Measurements from ENCODE around the gene PADI2.

The PADI2 gene

GRCh38 chr1:17056551-17056950 lies 62.7 kb downstream of the PADI2 start:
- no peaks in the 10 kb centered on the region for H3K36me3 ChIP-seq (ENCODE audit: insufficient read depth, low read length)
- no peaks in the 10 kb centered on the region for H3K9me3 ChIP-seq (ENCODE audit: control insufficient read depth, insufficient read depth, low read length)
- H3K9ac ChIP-seq (ENCODE audit: low read depth, low read length) = no peak overlapping the region
- peaks cover 15% of the 10 kb centered on the region for H3K4me1 ChIP-seq (ENCODE audit: insufficient read depth, low read length)

- Histone ChIP-seq H3K9me3 (ENCODE audit: control insufficient read depth, insufficient read depth, low read length) (no peaks in the 10 kb centered on the region), H3K4me1 (ENCODE audit: insufficient read depth, low read length) (peaks cover 15% of the 10 kb centered on the region), H3K36me3 (ENCODE audit: insufficient read depth, low read length) (no peaks in the 10 kb centered on the region; the same call in 1 of the 2 replicates), H3K9ac (ENCODE audit: low read depth, low read length) (no peak overlapping the region)
These were observed 63.5 kb downstream of the PADI2 start for GRCh38 chr1:17055801-17056200.

GRCh38 chr1:17053685-17054410 lies 65.4 kb downstream of the PADI2 start, which contains the start of gene SDHB:
SDHB (minus strand) TSS chr1:17054032; CDS start chr1:17054019, 13 bp downstream.
- peaks cover 5% of the 10 kb centered on the region; the same call in 1 of the 2 replicates for H3K4me1 ChIP-seq (ENCODE audit: insufficient read depth, low read length)
- no peaks in the 10 kb centered on the region; the same call in 1 of the 2 replicates for H3K36me3 ChIP-seq (ENCODE audit: insufficient read depth, low read length)
- no peaks in the 10 kb centered on the region for H3K9me3 ChIP-seq (ENCODE audit: control insufficient read depth, insufficient read depth, low read length)
- peak within 1 kb of the TSS; percentile 94 for H3K9ac ChIP-seq (ENCODE audit: low read depth, low read length)

- Histone ChIP-seq H3K4me1 (ENCODE audit: insufficient read depth, low read length) (peaks cover 5% of the 10 kb centered on the region; the same call in 1 of the 2 replicates), H3K36me3 (ENCODE audit: insufficient read depth, low read length) (no peaks in the 10 kb centered on the region; the same call in 1 of the 2 replicates), H3K9ac (ENCODE audit: low read depth, low read length) (peak overlapping the region; percentile 94), H3K9me3 (ENCODE audit: control insufficient read depth, insufficient read depth, low read length) (no peaks in the 10 kb centered on the region)
These were observed 66.1 kb downstream of the PADI2 start for GRCh38 chr1:17053086-17053684.

GRCh38 chr1:17052641-17053040 lies 66.6 kb downstream of the PADI2 start:
- Histone ChIP-seq H3K36me3 (ENCODE audit: insufficient read depth, low read length) (no peaks in the 10 kb centered on the region; the same call in 1 of the 2 replicates), H3K9me3 (ENCODE audit: control insufficient read depth, insufficient read depth, low read length) (no peaks in the 10 kb centered on the region), H3K4me1 (ENCODE audit: insufficient read depth, low read length) (peaks cover 5% of the 10 kb centered on the region; the same call in 1 of the 2 replicates), H3K9ac (ENCODE audit: low read depth, low read length) (peak overlapping the region; percentile 94; the same call in 1 of the 2 replicates)

- Histone ChIP-seq H3K4me1 (ENCODE audit: insufficient read depth, low read length) (peaks cover 5% of the 10 kb centered on the region; the same call in 1 of the 2 replicates), H3K9me3 (ENCODE audit: control insufficient read depth, insufficient read depth, low read length) (no peaks in the 10 kb centered on the region), H3K9ac (ENCODE audit: low read depth, low read length) (no peak overlapping the region), H3K36me3 (ENCODE audit: insufficient read depth, low read length) (no peaks in the 10 kb centered on the region; the same call in 1 of the 2 replicates)
These were observed 67.2 kb downstream of the PADI2 start for GRCh38 chr1:17052038-17052437.

- H3K9ac ChIP-seq (ENCODE audit: low read depth, low read length) = no peak overlapping the region
- peaks cover 8% of the 10 kb centered on the region for H3K36me3 ChIP-seq (ENCODE audit: insufficient read depth, low read length)
- H3K9me3 ChIP-seq (ENCODE audit: control insufficient read depth, insufficient read depth, low read length) = no peaks in the 10 kb centered on the region
- H3K4me1 ChIP-seq (ENCODE audit: insufficient read depth, low read length) = peaks cover 4% of the 10 kb centered on the region; the same call in 1 of the 2 replicates
These were observed 71.3 kb downstream of the PADI2 start for GRCh38 chr1:17047924-17048323.

GRCh38 chr1:17046334-17046657 lies 73.0 kb downstream of the PADI2 start:
- Histone ChIP-seq H3K9me3 (ENCODE audit: control insufficient read depth, insufficient read depth, low read length) (no peaks in the 10 kb centered on the region), H3K9ac (ENCODE audit: low read depth, low read length) (no peak overlapping the region), H3K4me1 (ENCODE audit: insufficient read depth, low read length) (no peaks in the 10 kb centered on the region), H3K36me3 (ENCODE audit: insufficient read depth, low read length) (peaks cover 8% of the 10 kb centered on the region)

- Histone ChIP-seq H3K9me3 (ENCODE audit: control insufficient read depth, insufficient read depth, low read length) (no peaks in the 10 kb centered on the region), H3K4me1 (ENCODE audit: insufficient read depth, low read length) (no peaks in the 10 kb centered on the region), H3K9ac (ENCODE audit: low read depth, low read length) (no peak overlapping the region), H3K36me3 (ENCODE audit: insufficient read depth, low read length) (peaks cover 8% of the 10 kb centered on the region)
These were observed 73.5 kb downstream of the PADI2 start for GRCh38 chr1:17045634-17046333.

GRCh38 chr1:17045150-17045549 lies 74.1 kb downstream of the PADI2 start:
- Histone ChIP-seq H3K4me1 (ENCODE audit: insufficient read depth, low read length) (no peaks in the 10 kb centered on the region), H3K9ac (ENCODE audit: low read depth, low read length) (no peak overlapping the region), H3K9me3 (ENCODE audit: control insufficient read depth, insufficient read depth, low read length) (no peaks in the 10 kb centered on the region), H3K36me3 (ENCODE audit: insufficient read depth, low read length) (peaks cover 8% of the 10 kb centered on the region; the same call in 1 of the 2 replicates)

- peaks cover 12% of the 10 kb centered on the region; the same call in 1 of the 2 replicates for H3K36me3 ChIP-seq (ENCODE audit: insufficient read depth, low read length)
These were observed 75.6 kb downstream of the PADI2 start for GRCh38 chr1:17043676-17044075.

GRCh38 chr1:17040135-17040534 lies 79.1 kb downstream of the PADI2 start:
- Histone ChIP-seq H3K9ac (ENCODE audit: low read depth, low read length) (no peak overlapping the region), H3K9me3 (ENCODE audit: control insufficient read depth, insufficient read depth, low read length) (no peaks in the 10 kb centered on the region), H3K36me3 (ENCODE audit: insufficient read depth, low read length) (peaks cover 12% of the 10 kb centered on the region; the same call in 1 of the 2 replicates), H3K4me1 (ENCODE audit: insufficient read depth, low read length) (no peaks in the 10 kb centered on the region)

More at GRCh38 chr1:17043676-17044075, 75.6 kb downstream of the PADI2 start:
- Histone ChIP-seq H3K9me3 (ENCODE audit: control insufficient read depth, insufficient read depth, low read length) (no peaks in the 10 kb centered on the region), H3K9ac (ENCODE audit: low read depth, low read length) (no peak overlapping the region), H3K4me1 (ENCODE audit: insufficient read depth, low read length) (no peaks in the 10 kb centered on the region)

GRCh38 chr1:17039522-17039921 lies 79.7 kb downstream of the PADI2 start:
- peaks cover 12% of the 10 kb centered on the region; the same call in 1 of the 2 replicates for H3K36me3 ChIP-seq (ENCODE audit: insufficient read depth, low read length)
- H3K9me3 ChIP-seq (ENCODE audit: control insufficient read depth, insufficient read depth, low read length) = no peaks in the 10 kb centered on the region
- no peaks in the 10 kb centered on the region for H3K4me1 ChIP-seq (ENCODE audit: insufficient read depth, low read length)
- H3K9ac ChIP-seq (ENCODE audit: low read depth, low read length) = no peak overlapping the region

GRCh38 chr1:17033481-17033880 lies 85.8 kb downstream of the PADI2 start:
- H3K9ac ChIP-seq (ENCODE audit: low read depth, low read length) = no peak overlapping the region
- peaks cover 9% of the 10 kb centered on the region for H3K36me3 ChIP-seq (ENCODE audit: insufficient read depth, low read length)
- no peaks in the 10 kb centered on the region for H3K9me3 ChIP-seq (ENCODE audit: control insufficient read depth, insufficient read depth, low read length)
- H3K4me1 ChIP-seq (ENCODE audit: insufficient read depth, low read length) = no peaks in the 10 kb centered on the region

All from ES-I3 (cell line).